ENCODE results near the gene ERC1. TPM values are rescaled to one million over a fixed set of nuclear protein-coding genes. Genes with fewer than 3 reads are reported as not detected.

ERC1 gene
- total RNA-seq, 1 donor from 2014 or later: 32.5 TPM

DNA sequence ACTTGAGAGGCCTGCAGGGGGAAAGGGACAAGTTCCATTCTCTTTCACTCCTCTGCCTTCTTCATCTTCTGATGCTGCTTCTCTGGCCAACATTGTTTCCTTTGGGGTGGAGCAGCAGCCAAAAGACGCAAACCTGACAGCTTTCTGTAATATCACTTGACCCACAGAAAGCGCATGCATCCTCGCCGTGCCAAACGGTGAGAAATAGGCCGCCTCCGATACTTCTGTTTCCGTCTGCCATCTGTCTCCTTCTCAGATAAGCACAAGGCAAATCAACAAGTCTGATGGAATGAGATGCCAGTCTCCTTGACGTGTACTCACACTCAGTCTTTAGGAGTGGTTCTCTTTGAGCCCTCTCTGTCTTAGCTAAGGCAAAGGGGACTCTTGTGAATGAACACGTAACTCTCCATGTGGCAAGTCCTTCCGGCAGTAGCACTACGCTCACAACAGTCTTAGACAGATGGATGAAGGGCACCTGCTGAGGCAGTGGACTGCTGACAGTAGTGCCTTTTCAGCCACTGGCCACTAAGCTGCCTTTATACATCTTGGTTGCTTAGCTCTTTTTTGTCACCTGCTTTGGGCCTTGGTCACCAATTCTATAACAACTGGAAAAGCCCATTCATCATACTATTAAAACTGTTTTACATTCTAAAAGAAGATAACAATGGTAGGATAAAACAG is 389.3 kb downstream of the ERC1 start:
- no peak for DNase-seq (ENCODE audit: low read depth in 2 of 2)

DNA sequence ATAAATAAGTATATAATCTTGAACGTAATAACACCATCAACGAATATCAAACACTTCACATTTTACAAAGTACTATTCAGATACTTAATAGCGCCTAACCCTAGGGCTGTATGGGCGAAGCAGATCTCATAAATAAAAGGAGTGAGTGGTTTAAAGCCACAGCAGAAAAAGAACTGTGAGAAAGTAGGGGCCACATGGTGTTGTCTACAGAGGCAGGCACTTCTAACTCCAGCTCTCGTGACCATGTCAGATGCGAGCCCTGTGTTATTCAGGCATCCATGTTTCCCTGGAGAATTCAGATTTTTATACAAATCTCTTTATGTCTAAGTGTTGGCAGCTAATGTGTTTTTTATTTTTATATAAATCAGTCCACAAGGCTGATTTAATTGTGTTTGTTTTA is 391.1 kb downstream of the ERC1 start:
- DNase-seq (ENCODE audit: low read depth in 2 of 2): no peak

DNA sequence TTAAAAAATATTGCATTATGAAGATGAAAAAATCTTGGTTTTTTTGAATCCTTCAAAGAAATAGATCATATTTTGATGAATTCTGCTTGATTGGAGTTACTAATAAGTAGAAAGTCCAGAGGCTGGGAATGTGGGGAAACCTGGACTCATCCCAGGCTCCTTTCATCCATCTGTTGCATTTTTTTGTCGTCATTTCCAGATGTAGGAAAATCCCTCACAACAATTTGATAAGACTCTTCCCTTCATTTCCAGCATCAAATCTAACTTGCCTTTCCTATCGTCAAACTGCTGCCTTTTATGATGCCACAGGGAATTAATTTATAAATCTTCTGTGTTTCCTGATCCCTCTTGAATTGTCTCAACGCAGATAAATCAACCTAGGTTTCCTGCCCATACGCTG is 391.8 kb downstream of the ERC1 start:
- no peak for DNase-seq (ENCODE audit: low read depth in 2 of 2)

DNA sequence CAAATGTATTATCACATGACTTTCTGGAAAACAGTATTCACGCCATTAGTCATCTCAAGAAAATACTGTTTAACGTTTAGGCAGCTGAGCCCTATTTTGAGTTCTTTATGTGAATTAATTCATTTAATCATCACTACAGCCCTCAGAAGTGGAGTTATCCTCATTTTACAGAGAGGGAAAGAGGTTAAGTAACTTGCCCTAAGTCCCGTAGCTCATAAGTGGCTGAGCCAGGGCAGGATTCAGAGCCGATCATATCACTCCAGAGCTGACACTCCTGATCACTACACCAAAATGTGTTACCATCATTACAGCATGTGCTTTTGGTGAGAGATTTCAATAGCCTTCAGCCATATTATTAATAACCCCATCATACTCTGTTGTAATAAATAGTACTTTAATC is 392.7 kb downstream of the ERC1 start:
- no peak for DNase-seq (ENCODE audit: low read depth in 2 of 2)

DNA sequence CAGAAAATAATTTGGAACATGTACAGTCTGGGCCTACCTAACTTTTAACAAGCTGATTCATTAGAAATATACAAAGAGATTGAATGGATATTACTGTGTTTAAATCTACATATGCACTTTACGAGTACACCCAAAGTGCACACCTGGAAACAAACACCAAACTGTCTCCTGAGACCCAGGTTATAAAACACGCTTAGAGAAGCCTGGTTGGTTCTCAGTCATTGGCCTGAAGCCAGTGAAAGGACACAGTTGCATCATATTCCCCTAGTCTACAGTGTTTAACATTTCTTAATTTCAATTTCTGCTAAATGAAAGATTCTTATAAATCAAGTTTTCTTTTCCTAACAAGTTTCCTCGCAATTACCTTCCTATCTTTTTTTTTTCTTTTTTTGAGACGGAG is 393.9 kb downstream of the ERC1 start:
- no peak for DNase-seq (ENCODE audit: low read depth in 2 of 2)

DNA sequence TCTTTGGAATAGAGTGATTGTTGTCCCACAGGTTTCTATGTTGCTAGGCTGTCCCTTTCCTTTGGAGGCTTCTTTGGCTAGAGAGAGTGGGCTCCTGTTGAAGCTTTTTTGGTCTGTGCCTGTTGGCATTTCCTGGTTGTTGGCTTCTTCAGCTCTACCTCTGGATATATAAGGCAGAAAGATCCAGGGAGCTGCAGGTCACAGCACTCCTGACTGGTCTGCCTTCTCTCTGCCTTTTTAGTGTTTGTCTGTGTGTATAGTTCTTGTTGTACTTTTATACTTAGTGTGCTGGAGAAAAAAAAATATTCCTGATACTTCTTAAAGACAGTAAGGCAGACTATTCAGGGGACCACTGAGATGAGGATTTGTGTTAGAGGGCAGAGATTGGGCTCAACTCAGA is 400.7 kb downstream of the ERC1 start:
- DNase-seq (ENCODE audit: low read depth in 2 of 2): no peak

DNA sequence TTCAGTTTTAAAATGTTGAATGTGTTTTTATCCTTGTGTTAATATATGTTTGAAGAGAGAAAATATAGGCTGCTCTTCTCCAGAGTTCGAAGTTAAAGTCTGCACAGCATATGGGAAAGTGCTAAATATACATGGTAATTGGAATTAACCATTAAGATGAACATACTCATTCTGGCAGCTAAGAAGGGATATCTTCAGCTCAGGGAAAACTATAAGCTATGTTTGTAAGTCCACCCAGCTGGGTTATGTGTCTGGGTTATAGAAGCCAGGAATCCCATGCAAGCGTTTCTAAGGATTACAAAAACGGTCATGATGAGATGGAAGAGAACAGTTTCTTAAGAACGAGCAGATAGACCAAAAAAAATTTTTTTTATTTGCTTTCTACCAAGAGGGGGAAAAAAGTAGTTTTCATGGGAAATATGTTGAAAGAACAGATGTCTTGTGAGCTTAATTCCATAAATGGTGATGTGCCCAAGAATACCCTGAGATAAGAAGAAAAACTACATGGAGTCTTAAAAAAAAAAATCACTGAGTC is 404.5 kb downstream of the ERC1 start:
- no peak for DNase-seq (ENCODE audit: low read depth in 2 of 2)

DNA sequence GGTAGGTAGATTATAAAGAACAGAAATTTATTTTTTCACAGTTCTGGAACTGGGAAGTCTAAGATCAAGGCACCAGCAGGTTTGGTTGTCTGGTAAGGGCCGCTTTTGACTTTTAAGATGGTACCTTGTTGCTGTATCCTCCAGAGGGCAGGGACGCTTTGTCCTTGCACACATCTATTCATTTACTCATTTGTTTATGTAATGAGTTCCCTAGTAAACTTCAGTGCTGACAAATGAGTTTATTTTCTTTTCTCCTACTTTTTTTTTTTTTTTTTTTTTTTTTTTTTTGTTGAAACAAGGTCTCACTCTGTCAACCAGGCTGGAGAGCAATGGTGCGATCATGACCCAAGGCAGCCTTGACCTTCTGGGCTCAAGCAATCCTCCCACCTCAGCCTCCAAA is 407.6 kb downstream of the ERC1 start:
- peak in 1 of 2 donors; percentile 42 for DNase-seq (ENCODE audit: low read depth in 2 of 2)

DNA sequence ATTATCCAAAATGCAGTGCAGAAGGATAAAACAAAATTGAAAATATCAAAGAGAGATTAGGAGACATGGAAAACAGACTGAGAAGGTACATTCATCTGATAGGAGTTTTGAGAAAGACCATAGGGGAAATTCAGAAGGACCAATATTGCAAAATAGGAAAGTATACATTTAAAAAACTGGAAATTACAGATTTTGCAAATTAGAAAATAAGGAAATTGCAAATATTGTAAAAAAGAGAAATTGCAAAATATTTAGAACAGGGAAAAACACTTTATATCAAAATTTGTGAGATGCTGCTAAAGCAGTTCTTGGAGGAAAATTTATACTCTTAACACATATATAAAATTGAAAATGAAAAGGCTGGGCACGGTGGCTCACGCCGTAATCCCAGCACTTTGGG is 410.9 kb downstream of the ERC1 start:
- no peak for DNase-seq (ENCODE audit: low read depth in 2 of 2)

DNA sequence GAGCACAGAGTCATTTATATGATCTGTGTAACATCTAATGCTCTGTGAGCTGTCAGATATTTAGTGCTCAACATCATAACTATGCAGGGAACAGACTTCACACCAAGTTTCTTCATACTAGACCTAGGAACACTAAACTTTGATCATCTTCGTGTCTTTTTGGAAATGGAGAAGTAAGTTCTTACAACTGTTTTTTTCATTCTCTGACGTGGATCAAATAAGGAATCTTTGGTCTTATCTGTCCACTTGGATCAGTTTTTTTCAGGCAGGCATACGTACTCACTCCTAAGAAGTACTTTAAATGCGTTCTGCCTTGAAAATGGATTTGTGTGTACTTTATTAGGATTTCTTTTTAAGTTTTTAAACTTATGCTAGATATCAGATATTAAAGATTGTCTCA is 412.4 kb downstream of the ERC1 start:
- no peak for DNase-seq (ENCODE audit: low read depth in 2 of 2)

DNA sequence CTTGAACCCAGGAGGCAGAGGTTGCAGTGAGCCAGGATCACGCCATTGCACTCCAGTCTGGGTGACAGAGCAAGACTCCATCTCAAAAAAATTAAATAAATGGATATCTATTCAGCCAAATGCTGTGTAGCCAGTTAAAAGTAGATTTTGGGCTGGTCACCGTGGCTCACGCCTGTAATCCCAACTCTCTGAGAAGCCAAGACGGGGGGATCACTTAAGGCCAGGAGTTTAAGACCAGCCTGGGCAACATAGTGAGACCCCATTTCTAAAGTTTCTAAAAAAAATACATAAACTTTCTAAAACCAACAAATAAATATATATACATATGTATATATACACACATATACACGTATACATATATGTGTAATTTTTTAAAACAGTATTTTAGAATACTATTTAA is 414.6 kb downstream of the ERC1 start:
- DNase-seq (ENCODE audit: low read depth in 2 of 2): no peak

DNA sequence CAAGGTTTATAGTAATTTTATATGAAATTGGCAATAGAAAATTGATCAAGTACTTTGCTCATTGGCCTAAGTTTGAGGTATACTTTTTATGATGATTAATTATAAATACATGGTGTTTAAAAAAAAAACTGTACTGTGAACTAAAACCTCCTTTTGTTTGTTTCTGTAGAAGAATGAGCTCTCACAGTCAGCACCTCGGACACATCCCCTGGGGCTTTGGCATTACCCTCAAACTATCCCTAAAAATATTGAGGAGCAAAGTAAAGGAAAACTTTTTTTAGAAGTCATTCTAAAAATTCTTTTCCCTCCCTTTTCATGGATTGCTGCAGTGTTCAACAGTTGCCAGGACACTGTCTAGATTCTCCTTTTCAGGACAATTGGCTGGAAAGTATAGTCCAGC is 419.8 kb downstream of the ERC1 start:
- no peak for DNase-seq (ENCODE audit: low read depth in 2 of 2)

DNA sequence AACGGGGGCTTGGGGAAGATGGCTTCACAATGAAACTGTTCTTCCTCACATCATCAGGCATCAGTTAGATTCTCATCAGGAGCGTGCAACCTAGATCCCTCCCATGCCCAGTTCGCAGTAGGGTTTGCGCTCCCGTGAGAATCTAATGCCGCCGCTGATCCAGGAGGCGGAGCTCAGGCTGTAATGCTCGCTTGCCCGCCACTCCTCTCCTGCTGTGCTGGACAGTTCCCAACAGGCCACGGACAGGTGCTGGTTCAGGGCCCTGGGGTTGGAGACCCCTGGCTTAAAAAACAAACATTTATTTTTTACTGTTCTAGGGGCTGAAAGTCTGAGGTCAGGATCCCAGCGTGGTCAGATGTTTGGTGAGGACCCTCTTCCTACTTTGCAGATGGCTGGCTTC is 422.9 kb downstream of the ERC1 start:
- no peak for DNase-seq (ENCODE audit: low read depth in 2 of 2)

DNA sequence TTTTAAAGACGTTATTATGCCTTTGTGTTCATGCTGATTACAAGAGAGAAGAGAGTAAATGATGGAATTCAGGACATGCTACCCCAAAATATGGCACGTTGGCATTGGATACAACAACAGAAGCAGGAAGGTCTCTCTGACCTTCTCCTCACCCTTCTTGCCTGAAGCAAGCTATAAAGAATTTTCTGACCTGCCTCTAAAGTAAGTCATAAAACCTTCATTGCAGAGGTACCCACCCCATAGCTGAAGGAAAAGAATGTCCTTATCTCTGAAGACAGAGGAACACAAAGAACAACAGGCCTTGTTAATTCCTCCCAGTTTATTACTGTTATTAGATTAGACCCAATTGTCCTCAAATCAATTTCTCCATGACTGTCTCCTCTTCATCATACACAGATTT is 427.1 kb downstream of the ERC1 start:
- no peak for DNase-seq (ENCODE audit: low read depth in 2 of 2)

DNA sequence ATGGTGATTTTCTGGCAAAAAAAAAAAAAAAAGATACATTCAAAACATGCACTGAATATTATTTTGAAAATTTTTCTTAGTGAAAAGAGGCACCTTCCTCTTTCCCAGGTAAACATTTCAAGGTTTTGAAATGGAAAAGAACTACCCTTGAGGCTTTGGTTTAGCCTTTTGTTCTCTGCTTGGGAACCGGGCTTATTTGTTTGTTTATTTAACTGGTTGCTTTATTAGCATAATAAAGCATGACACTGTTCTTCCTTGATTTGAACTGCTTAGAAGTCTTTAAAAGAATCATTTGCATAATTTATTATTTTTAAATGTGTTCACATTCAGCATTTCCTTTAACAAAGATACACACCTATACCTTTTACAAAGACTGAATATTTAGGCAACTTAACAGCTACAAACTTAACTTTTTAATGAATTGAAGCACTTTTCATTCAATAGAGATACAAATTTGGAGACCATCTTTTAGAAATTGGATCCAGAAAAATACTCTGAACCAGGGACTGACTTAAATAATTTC is 428.9 kb downstream of the ERC1 start:
- no peak for DNase-seq (ENCODE audit: low read depth in 2 of 2)

DNA sequence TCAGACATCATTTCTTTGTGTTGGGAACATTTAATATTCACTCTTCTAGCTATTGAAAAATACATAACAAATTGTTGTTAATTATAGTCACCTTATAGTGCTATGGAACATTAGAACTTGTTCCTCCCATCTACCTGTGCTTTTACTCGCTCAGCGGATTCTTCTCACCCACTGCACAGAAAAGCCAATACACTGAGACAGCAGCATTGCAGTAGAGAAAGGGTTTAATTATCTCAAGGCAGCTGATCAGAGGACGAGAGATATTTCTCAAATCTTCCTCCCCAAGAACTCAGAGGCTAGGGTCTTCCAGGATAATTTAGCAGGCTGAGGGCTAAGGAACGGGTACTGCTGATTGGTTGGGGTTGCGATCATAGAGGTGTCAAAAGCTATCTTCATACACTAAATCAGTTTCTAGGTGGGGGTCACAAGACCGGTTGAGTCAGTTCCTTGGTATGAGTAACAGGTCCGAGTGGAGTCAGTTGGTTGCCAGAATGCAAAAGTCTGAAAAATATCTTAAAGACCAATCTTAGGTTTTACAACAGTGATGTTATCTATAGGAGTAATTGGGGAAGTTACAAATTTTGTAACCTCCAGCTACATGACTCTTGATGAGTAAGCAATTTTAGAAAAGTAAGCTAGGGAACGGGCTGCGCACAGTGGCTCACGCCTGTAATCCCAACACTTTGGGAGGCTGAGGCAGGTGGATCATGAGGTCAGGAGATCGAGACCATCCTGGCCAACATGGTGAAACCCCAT is 430.2 kb downstream of the ERC1 start:
- DNase-seq (ENCODE audit: low read depth in 2 of 2): no peak

DNA sequence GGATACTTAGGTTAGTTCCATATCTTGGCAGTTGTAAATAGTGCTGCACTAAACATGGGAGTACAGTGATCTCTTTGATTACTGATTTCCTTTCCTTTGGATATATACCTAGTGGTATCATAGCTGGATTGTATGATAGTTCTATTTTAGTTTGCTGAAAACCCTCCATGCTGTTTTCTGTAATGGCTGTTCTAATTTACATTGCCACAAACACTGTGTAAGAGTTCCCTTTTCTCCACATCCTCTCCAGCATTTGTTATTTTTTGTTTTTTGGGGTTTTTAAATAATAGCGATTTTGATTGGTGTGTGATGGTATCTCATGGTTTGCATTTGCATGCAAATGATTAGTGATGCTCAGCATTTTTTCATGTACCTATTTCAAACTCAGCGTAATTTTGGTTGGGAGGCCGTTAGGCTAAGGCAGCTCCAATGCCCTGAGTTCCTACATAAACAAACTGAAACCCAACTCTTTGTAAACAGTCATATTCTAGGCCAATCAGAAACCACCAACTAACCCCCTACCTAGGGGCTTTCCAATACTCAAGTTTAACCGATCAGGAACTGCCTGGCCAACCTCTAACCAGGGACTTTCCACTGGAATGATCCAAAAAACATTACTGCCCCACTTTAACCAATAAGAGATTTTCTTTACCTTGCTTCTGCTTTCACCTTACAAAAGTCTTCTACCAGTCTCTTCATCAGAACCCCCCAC is 431.7 kb downstream of the ERC1 start:
- DNase-seq (ENCODE audit: low read depth in 2 of 2): no peak

DNA sequence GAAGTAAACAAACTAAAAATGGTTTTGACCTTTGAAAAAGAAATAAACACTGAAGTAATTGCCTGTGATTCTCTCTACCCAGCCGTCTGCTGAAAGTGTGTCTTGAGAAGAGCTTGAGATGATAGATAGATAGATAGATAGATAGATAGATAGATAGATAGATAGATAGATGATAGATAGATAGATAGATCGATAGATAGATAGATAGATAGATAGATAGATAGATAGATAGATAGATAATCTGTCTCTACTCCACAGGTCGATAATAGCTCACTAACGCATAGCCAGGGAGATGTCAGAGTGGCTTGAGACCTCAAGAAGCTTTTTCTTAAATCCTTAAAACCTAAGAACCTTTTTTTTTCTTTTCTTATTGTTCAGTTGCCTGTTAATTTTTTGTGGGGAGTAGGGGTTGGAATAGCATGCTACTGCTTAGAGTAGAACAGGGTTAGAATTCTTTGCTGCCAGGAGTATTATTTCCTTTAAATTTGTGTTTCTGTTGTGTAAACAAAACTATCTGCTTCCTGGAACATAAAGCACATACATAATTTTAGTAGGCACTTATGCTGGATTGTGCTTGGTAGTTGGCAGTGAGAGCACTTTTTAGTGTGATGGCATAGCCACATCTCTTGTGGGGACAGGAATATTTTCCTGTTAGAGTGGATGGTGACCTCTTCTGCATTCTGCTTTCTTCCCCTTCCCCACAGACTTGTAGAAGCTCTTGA is 433.8 kb downstream of the ERC1 start:
- no peak for DNase-seq (ENCODE audit: low read depth in 2 of 2)

DNA sequence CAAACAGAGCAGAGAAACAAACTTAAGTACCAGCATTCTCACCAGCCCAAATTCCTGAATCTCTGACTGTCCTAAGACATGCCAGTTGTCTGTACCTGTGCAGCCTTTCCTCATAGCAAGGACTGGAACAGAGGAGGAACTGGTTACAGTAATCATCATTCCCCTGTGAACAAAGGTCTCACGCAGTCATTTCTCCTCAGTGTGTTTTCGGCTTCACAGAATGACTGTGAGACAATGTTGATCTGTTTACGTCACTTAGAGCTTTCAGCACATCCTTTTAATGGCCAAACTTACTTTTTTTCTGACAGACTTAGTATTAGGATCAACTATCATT is 434.3 kb downstream of the ERC1 start:
- DNase-seq (ENCODE audit: low read depth in 2 of 2): no peak

DNA sequence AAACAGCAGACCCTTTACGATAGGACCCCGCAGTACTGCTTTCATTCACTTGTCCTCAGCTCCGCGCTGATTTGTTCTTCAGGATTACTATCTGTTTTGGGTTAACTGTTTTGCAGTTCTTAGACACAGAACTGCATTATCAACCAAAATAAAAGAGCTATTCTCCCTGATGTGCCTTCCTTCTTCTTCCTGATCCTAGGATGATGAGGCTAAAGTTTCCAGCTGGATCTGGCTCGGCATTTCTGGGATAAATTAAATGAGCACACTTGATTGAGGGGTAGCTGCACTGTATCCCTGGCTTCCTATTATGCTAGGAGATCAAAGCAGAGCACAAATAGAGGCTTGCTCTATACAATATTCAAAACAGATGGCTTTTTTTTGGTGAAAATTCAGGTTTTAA is 437.6 kb downstream of the ERC1 start:
- DNase-seq (ENCODE audit: low read depth in 2 of 2): no peak

DNA sequence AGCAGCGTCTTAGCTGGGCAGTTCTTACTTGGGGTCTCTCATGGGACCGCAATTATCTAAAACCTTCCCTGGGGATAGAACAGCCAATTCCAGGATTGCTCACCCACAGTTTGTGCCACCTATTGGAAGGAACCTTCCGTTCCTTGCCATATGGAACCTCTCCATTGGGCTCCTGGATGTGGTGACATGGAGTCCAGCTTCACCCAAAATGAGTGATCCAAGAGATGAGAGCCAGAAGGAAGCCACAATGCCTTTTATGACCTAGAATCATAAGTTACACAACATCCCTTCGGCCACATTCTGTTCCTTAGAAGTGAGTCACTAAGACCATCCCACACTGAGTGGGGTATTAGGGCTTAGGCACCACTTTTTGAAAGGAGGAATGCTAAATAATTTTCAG is 439.0 kb downstream of the ERC1 start:
- no peak for DNase-seq (ENCODE audit: low read depth in 2 of 2)

Measured in lung microvascular endothelial cell (primary cell).